KMS-11 (cell line): Measurements from ENCODE around the gene SRXN1.

ENCODE experiments used
- H2AFZ ChIP-seq: fragments of 200-600 bp; sonication (generic); 2 replicates; pipeline ENCODE4 v1.6.1; 2016; ENCODE audit warnings: antibody characterized with exemption, mixed run types, low read depth
- H3K27ac ChIP-seq: fragments of 200-600 bp; sonication (generic); 2 replicates; pipeline ENCODE4 v1.6.1; 2016; ENCODE audit warnings: mild to moderate bottlenecking, mixed run types
- H3K27me3 ChIP-seq: fragments of 200-600 bp; sonication (generic); 2 replicates; pipeline ENCODE4 v1.6.1; 2017; ENCODE audit warnings: mild to moderate bottlenecking, low read depth, mixed run types, moderate library complexity; ENCODE audit not compliant: insufficient read depth
- H3K36me3 ChIP-seq: fragments of 200-600 bp; sonication (generic); 2 replicates; pipeline ENCODE4 v1.6.1; 2017; ENCODE audit warnings: mild to moderate bottlenecking, mixed run types; ENCODE audit not compliant: insufficient read depth
- H3K4me1 ChIP-seq: fragments of 200-600 bp; sonication (generic); 2 replicates; pipeline ENCODE4 v1.6.1; 2016; ENCODE audit warnings: mild to moderate bottlenecking, low read depth, mixed run types; ENCODE audit not compliant: poor library complexity, severe bottlenecking
- H3K4me2 ChIP-seq: fragments of 200-600 bp; sonication (generic); 2 replicates; pipeline ENCODE4 v1.7.0; 2016; ENCODE audit warnings: mild to moderate bottlenecking, mixed run types
- H3K4me3 ChIP-seq: fragments of 200-600 bp; sonication (generic); IDR thresholded peaks from 2 replicates; pipeline ENCODE4 v1.6.1; 2017; ENCODE audit warnings: low read depth, low read length, mixed read lengths; ENCODE audit not compliant: insufficient read depth
- H3K79me2 ChIP-seq: fragments of 200-600 bp; sonication (generic); 2 replicates; pipeline ENCODE4 v1.6.1; 2016; ENCODE audit warnings: low read depth, mixed run types; ENCODE audit not compliant: insufficient read depth
- H3K9ac ChIP-seq: fragments of 200-600 bp; sonication (generic); 2 replicates; pipeline ENCODE4 v1.6.1; 2016; ENCODE audit warnings: mild to moderate bottlenecking, mixed run types
- H4K20me1 ChIP-seq: fragments of 200-600 bp; sonication (generic); 2 replicates; pipeline ENCODE4 v1.6.1; 2016; ENCODE audit warnings: mild to moderate bottlenecking, mixed run types; ENCODE audit not compliant: insufficient read depth
- TF ChIP-seq, protein P1 (sequence below): fragments of 200-600 bp; sonication (generic); conservative IDR thresholded peaks from 2 replicates; pipeline ENCODE4 v1.6.1; 2017; ENCODE audit warnings: low read depth, mild to moderate bottlenecking, antibody characterized with exemption, low read length, moderate library complexity, mixed read lengths

SRXN1 gene

DNA sequence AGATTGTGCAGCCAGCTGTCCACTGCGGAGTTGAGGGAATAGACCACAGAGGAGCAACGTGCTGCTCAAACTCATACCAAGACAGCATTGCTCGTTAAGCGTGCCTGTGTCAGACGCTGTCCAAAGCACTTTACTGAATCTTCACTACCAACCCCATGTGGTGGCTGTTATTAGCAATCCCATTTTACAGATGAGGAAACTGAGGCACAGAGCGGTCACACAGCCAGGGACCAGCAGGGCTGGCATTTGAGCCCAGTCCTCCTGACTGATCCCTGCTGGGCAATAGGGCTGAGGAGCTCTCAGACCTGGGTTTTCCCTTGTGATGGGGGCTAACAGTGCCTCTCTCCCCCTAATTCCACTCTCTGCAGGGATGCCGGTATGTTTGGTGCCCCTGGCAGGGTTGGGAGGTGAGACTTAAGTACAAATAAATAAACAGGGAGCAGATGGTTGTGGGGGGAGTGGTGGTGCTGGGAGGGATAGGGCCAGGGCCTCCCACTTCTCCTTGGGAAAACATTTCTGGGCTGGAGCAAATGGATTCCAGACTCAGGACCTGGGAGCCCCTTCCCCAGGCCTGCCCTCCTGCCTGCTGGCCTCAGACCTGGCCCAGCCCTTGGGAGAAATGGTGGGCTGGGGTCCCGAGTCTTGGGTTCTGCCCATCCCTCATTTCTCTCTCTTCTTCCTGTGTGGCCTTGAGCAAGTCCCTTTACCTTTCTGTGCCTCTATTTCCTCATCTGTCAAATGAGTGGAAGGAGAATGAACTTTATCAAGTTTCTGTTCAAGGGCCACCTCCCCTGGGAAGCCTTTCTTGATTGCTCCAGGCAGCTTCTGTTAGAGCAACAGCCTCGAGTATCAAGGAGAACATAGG, 17.7 kb downstream of the SRXN1 start:
- TF ChIP-seq, protein P1, sequence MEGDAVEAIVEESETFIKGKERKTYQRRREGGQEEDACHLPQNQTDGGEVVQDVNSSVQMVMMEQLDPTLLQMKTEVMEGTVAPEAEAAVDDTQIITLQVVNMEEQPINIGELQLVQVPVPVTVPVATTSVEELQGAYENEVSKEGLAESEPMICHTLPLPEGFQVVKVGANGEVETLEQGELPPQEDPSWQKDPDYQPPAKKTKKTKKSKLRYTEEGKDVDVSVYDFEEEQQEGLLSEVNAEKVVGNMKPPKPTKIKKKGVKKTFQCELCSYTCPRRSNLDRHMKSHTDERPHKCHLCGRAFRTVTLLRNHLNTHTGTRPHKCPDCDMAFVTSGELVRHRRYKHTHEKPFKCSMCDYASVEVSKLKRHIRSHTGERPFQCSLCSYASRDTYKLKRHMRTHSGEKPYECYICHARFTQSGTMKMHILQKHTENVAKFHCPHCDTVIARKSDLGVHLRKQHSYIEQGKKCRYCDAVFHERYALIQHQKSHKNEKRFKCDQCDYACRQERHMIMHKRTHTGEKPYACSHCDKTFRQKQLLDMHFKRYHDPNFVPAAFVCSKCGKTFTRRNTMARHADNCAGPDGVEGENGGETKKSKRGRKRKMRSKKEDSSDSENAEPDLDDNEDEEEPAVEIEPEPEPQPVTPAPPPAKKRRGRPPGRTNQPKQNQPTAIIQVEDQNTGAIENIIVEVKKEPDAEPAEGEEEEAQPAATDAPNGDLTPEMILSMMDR: no peak
- Histone ChIP-seq H3K27me3 (no peaks in the 10 kb centered on the region), H3K27ac (no peak overlapping the region), H2AFZ (no peak overlapping the region), H4K20me1 (no peaks in the 10 kb centered on the region), H3K4me2 (no peak overlapping the region), H3K79me2 (no peaks in the 10 kb centered on the region), H3K36me3 (no peaks in the 10 kb centered on the region), H3K4me1 (no peaks in the 10 kb centered on the region), H3K9ac (no peak overlapping the region), H3K4me3 (no peak overlapping the region)

DNA sequence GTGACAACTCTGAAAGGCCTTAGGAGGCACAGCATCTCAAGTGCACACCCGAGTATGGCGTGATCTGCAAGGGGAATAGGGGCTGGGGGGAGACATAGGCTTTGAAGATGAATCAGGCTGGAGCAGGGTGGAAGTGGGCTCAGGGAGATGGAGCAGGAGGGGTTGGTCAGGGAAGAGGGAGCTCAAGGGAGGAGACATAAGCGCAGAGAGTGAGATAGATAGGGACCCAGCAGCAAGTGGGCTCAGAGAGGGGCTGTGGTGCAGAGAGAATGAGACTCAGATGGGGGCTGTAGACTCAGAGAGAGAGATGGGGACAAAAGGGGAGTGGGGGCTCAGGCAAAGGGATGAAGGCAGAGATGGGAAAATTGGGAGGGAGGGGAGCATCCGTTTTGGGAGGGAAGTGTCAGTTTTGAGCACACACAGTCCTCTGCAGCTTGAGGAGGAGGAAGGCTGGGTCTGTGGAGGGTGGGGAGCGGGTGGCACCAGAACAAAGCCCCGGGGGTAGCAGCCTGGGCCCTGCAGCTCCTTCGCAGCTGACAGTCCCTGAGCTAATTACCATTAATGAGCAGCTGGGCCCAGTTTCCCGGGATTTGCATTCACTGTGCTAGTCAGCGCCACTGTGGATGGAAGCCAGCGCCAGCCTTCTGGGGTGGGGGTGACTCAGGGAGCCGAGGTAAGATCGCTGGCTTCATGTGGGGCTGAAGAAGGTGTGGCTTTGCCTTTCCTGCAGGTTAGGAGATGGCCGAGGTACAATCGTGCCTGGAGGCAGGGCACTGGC, 18.7 kb downstream of the SRXN1 start:
- Histone ChIP-seq H3K4me1 (no peaks in the 10 kb centered on the region), H3K27me3 (no peaks in the 10 kb centered on the region), H4K20me1 (no peaks in the 10 kb centered on the region), H3K4me3 (no peak overlapping the region), H3K36me3 (no peaks in the 10 kb centered on the region), H2AFZ (no peak overlapping the region), H3K4me2 (no peak overlapping the region), H3K27ac (no peak overlapping the region), H3K79me2 (no peaks in the 10 kb centered on the region), H3K9ac (no peak overlapping the region)
- TF ChIP-seq, protein P1: no peak

DNA sequence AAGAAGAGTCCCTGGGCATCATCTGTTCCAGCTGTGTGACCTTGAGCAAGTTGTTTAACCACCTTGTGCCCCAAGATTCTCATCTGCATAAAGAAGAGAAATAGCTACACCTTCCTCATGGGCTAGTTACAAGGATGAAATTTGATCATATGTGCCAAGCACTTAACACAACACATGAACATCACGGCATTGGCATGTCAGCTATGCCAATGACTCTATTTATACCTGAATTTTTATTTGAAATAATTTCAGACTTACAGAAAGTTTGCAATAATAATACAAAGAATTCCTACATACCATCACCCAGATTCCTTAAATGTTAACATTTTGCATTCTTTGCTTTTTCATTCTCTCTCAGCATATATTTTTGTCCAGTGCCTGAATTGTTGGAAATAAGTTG, 21.9 kb downstream of the SRXN1 start:
- no peak overlapping the region for H3K9ac ChIP-seq
- H2AFZ ChIP-seq: no peak overlapping the region
- H3K4me3 ChIP-seq: no peak overlapping the region
- H3K79me2 ChIP-seq: no peaks in the 10 kb centered on the region
- no peaks in the 10 kb centered on the region for H3K27me3 ChIP-seq
- no peaks in the 10 kb centered on the region for H4K20me1 ChIP-seq
- H3K4me2 ChIP-seq: no peak overlapping the region
- TF ChIP-seq, protein P1: no peak
- no peaks in the 10 kb centered on the region for H3K4me1 ChIP-seq
- H3K36me3 ChIP-seq: no peaks in the 10 kb centered on the region
- no peak overlapping the region for H3K27ac ChIP-seq

DNA sequence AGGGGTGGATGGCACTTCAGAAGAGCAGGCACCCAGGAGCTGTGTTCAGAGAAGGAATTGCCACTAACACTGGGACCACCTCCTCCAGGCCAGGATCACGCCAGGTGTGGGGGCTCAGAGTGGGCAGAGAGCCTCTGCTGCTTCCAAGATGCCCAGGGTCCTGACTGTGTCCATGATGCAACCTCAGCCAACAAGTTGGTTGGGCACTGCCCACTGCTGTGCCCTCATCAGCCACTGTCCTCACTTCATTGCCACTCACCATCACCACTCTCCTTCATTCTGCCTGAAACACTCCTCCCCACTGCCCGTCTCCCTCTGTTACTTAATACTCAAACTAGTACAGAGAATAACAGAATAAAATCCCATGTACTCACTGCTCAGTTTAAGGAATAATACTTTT, 26.4 kb downstream of the SRXN1 start:
- Histone ChIP-seq H4K20me1 (no peaks in the 10 kb centered on the region), H3K27me3 (no peaks in the 10 kb centered on the region), H3K4me2 (no peak overlapping the region), H2AFZ (no peak overlapping the region), H3K9ac (no peak overlapping the region), H3K4me1 (no peaks in the 10 kb centered on the region), H3K27ac (no peak overlapping the region), H3K79me2 (no peaks in the 10 kb centered on the region), H3K4me3 (no peak overlapping the region), H3K36me3 (no peaks in the 10 kb centered on the region)
- TF ChIP-seq, protein P1: no peak
